Gastrocnemius medialis (tissue), 4 donors: ENCODE data around the gene NHLRC1. TPM values are rescaled to one million over a fixed set of nuclear protein-coding genes. Genes with fewer than 3 reads are reported as not detected.

Experiments
- ATAC-seq, 2 donors: fragments of 150-250 bp; one replicate each; pipeline ENCODE4 v1.9.1; 2016
- DNase-seq, 2 donors: peaks; one replicate each; pipeline ENCODE4 v3.0.0-alpha.2; 2019
- H3K27ac ChIP-seq, 4 donors: fragments of 200-600 bp; sonication (generic); 1 replicate in 1 of 4; 2 replicates in 3 of 4; pipeline ENCODE4 v1.5.1; 2016 to 2018; ENCODE audit warnings: mild to moderate bottlenecking in 2 of 4, moderate library complexity in 1 of 4
- H3K27me3 ChIP-seq, 3 donors: fragments of 200-600 bp; sonication (generic) in 2 of 3; 1 replicate in 1 of 3; 2 replicates in 2 of 3; pipeline versions ENCODE4 v1.5.1 to v1.6.0; 2016 to 2019; ENCODE audit warnings: mild to moderate bottlenecking in 1 of 3, moderate library complexity in 1 of 3
- H3K36me3 ChIP-seq, 2 donors: fragments of 200-600 bp; sonication (generic) in 1 of 2; one replicate each; pipeline ENCODE4 v1.5.1; 2017 to 2018
- H3K4me1 ChIP-seq, 2 donors: fragments of 200-600 bp; sonication (generic) in 1 of 2; one replicate each; pipeline ENCODE4 v1.5.1; 2016 to 2017; ENCODE audit warnings: mild to moderate bottlenecking in 2 of 2
- H3K4me3 ChIP-seq, 4 donors: fragments of 200-600 bp; sonication (generic) in 3 of 4; 1 replicate in 1 of 4; 2 replicates in 3 of 4; pipeline ENCODE4 v1.5.1; 2016 to 2019; ENCODE audit warnings: mild to moderate bottlenecking in 2 of 4
- H3K9me3 ChIP-seq, 3 donors: fragments of 200-600 bp; sonication (generic) in 2 of 3; 1 replicate in 1 of 3; 2 replicates in 2 of 3; pipeline ENCODE4 v1.5.1; 2016 to 2019
- POLR2A ChIP-seq, 2 donors: fragments of 450-650 bp; IDR thresholded peaks; one replicate each; pipeline ENCODE4 v1.6.1; 2017; ENCODE audit warnings: antibody characterized with exemption in 2 of 2, mild to moderate bottlenecking in 2 of 2, moderate library complexity in 2 of 2
- in situ Hi-C, 4 donors: fragments of 200-750 bp; cut with MboI; loops; one replicate each; pipeline versions ENCODE4 v1.15.0 to v1.8.0; 2017; ENCODE audit warnings: low sequenced_read_pairs in 4 of 4
- intact Hi-C: fragments of 100-400 bp; cut with DNase I; formaldehyde crosslinking; loops from one replicate; pipeline ENCODE4 v1.15.1; 2023; ENCODE audit warnings: low total_unique reads
- total RNA-seq, 4 donors: library from RNA; depleted of rRNA; stranded (reverse); fragments of >200 nt; gene quantifications; one replicate each; pipeline versions ENCODE4 v1.1.0 to v1.2.3, GENCODE V29; 2016
- TF ChIP-seq, protein P1 (sequence below), 5 experiments: fragments of 450-650 bp in 3 of 5; fragments of 200-600 bp in 2 of 5; sonication (generic) in 2 of 5; IDR thresholded peaks in 4 of 5; conservative IDR thresholded peaks in 1 of 5; 1 replicate in 4 of 5; 2 replicates in 1 of 5; pipeline ENCODE4 v1.5.1; 2016 to 2019; ENCODE audit warnings: antibody characterized with exemption in 5 of 5, mild to moderate bottlenecking in 3 of 5, moderate library complexity in 3 of 5

Gene NHLRC1
- total RNA-seq, 4 donors from 2014 or later: 0.56 to 1.9 (median 1.4) TPM

- TF ChIP-seq, protein P1, sequence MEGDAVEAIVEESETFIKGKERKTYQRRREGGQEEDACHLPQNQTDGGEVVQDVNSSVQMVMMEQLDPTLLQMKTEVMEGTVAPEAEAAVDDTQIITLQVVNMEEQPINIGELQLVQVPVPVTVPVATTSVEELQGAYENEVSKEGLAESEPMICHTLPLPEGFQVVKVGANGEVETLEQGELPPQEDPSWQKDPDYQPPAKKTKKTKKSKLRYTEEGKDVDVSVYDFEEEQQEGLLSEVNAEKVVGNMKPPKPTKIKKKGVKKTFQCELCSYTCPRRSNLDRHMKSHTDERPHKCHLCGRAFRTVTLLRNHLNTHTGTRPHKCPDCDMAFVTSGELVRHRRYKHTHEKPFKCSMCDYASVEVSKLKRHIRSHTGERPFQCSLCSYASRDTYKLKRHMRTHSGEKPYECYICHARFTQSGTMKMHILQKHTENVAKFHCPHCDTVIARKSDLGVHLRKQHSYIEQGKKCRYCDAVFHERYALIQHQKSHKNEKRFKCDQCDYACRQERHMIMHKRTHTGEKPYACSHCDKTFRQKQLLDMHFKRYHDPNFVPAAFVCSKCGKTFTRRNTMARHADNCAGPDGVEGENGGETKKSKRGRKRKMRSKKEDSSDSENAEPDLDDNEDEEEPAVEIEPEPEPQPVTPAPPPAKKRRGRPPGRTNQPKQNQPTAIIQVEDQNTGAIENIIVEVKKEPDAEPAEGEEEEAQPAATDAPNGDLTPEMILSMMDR (IDR thresholded peaks at IDR 0.05 in 4 of 5, conservative IDR thresholded peaks at IDR 0.05 in 1 of 5): no peak
- TF ChIP-seq POLR2A (IDR thresholded peaks at IDR 0.05): no peak
- no peaks in the 10 kb centered on the region for H3K27me3 ChIP-seq
Observed at GRCh38 chr6:18136260-18136659, 13.8 kb upstream of the NHLRC1 start.

GRCh38 chr6:18135171-18135570 lies 12.7 kb upstream of the NHLRC1 start:
- in situ Hi-C loops: no loop called here
- Histone ChIP-seq H3K27ac (no peak overlapping the region), H3K4me1 (no peaks in the 10 kb centered on the region), H3K4me3 (no peak overlapping the region), H3K9me3 (no peaks in the 10 kb centered on the region), H3K36me3 (peaks cover 0 to 49% of the 10 kb centered on the region in 2 donors), H3K27me3 (no peaks in the 10 kb centered on the region)
- no peak for TF ChIP-seq POLR2A (IDR thresholded peaks at IDR 0.05)
- TF ChIP-seq, protein P1 (IDR thresholded peaks at IDR 0.05 in 4 of 5, conservative IDR thresholded peaks at IDR 0.05 in 1 of 5): no peak
- ATAC-seq (no peak), DNase-seq (no peak)
- intact Hi-C loops: no loop called here

More at GRCh38 chr6:18136260-18136659, 13.8 kb upstream of the NHLRC1 start:
- peaks cover 0 to 48% of the 10 kb centered on the region in 2 donors for H3K36me3 ChIP-seq
- in situ Hi-C loops (no loop called here), intact Hi-C loops (no loop called here)
- ATAC-seq (no peak), DNase-seq (no peak)
- no peak overlapping the region for H3K4me3 ChIP-seq
- H3K4me1 ChIP-seq: no peaks in the 10 kb centered on the region
- H3K9me3 ChIP-seq: no peaks in the 10 kb centered on the region
- H3K27ac ChIP-seq: no peak overlapping the region

- TF ChIP-seq, protein P1 (IDR thresholded peaks at IDR 0.05 in 4 of 5, conservative IDR thresholded peaks at IDR 0.05 in 1 of 5): no peak
- no peak for TF ChIP-seq POLR2A (IDR thresholded peaks at IDR 0.05)
- in situ Hi-C loops (no loop called here), intact Hi-C loops (no loop called here)
- H3K27ac ChIP-seq: no peak overlapping the region
- ATAC-seq: no peak
- H3K4me1 ChIP-seq: no peaks in the 10 kb centered on the region
- no peak for DNase-seq
- no peaks in the 10 kb centered on the region for H3K9me3 ChIP-seq
- H3K27me3 ChIP-seq: no peaks in the 10 kb centered on the region
- peaks cover 0 to 33% of the 10 kb centered on the region in 2 donors for H3K36me3 ChIP-seq
- no peak overlapping the region for H3K4me3 ChIP-seq
Observed at GRCh38 chr6:18132346-18132745, 9.9 kb upstream of the NHLRC1 start.

- H3K9me3 ChIP-seq: no peaks in the 10 kb centered on the region
- H3K36me3 ChIP-seq: peaks cover 0 to 7% of the 10 kb centered on the region in 2 donors
- DNase-seq (no peak), ATAC-seq (no peak)
- in situ Hi-C loops: loop anchor here in 2 of 4 donors (10.0 kb wide), 1 partner anchor 291 kb away; no protein-coding TSS in a partner anchor
- H3K27ac ChIP-seq: no peak overlapping the region
- intact Hi-C loops: no loop called here
- TF ChIP-seq POLR2A (IDR thresholded peaks at IDR 0.05): no peak
- TF ChIP-seq, protein P1 (IDR thresholded peaks at IDR 0.05 in 4 of 5, conservative IDR thresholded peaks at IDR 0.05 in 1 of 5): no peak
- H3K27me3 ChIP-seq: no peaks in the 10 kb centered on the region
- no peak overlapping the region for H3K4me3 ChIP-seq
- H3K4me1 ChIP-seq: peaks cover 9 to 19% of the 10 kb centered on the region in 2 donors
Observed at GRCh38 chr6:18126121-18126520, 3.6 kb upstream of the NHLRC1 start.
